IPS DF 4.7 (cell line): Measurements from ENCODE around the gene EXPH5.

ENCODE experiments used
- DNase-seq: peaks from one replicate; pipeline ENCODE4 v3.0.0-alpha.2; 2013; ENCODE audit warnings: low spot score; ENCODE audit errors: extremely low read depth

EXPH5 gene

GRCh38 chr11:108472681-108473080, 120.9 kb downstream of the EXPH5 start:
- no peak for DNase-seq

DNA sequence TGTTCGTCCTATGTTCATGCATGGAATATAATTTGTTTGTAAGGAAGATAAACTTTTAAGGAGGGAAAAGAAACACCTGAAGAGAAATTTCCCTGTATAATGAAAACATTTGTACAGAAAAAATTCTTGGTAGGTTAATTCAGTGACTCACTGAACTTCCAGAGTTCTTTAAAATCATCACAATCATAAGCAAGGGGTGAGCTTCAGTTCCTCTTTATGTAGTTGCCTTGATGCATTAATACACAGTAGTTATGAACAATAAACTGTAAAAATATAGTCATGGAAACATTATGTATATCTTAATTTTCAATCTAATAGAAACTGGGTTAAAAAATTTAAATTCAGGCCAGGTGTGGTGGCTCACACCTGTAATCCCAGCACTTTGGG, 125.1 kb downstream of the EXPH5 start:
- DNase-seq, result no peak

DNA sequence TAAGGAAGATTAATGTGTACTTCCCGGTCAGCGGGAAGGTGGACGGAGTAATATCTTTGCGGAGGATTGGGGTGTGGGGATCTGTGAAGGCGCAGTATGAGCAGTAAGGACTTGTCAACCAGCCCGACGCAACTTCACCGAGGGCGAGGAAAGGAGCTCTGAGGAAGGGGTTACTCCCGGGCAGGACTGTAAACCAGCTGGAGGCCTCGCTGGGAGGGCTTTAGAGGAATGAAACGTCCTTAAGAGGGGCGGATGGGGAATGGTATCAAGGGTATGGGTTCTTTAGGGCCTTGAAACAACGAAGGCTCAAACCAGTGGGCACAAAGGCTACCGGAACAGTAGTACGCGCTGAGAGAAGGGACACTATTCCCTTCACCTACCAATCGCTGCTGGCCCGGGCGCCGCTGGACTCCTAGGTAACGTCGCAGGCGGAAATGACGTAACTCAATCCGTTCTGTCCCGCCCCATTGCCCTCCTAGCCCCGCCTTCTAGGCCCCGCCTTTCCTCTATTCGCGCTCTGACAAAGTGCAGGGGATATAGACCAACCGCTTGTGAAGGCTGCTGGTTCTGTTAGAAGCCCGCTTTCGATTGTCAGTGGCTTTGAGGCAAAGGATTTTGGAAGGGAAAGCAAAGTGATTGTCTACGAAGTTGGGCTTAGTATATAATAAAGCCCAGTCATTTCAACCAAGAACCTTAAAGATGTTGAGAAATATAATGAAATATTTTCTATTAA, 126.3 kb downstream of the EXPH5 start, which contains the start of gene C11orf65:
C11orf65 (minus strand) TSS at position 439 of the 733 bp plus-strand sequence. CDS start 5,970 bp downstream, outside the sequence.
- peak; percentile 79 for DNase-seq

DNA sequence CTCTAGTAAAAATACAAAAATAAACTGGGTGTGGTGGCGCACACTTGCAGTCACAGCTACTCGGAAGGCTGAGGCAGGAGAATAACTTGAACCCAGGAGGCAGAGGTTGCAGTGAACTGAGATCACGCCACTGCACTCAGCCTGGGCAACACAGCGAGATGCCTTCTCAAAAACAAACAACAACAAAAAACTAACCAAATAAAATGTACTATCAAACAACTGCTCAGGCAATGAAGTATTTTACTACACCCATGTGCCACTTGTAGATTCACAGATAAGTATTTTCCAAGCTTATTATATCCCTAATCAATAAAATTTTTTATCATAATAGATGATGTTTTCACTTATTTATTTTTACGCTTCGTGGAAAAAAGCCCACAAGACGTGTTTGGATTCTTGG, 127.2 kb downstream of the EXPH5 start:
- no peak for DNase-seq
